Measurements from ENCODE around the gene AFF2.
A peak's percentile ranks its signal among the peaks of the same experiment; 100 is the strongest.

The AFF2 gene

GRCh38 chrX:148647651-148648050 is 147.2 kb downstream of the AFF2 start:
- Histone ChIP-seq H3K4me3 (ENCODE audit: low read depth in 1 of 2, low read length in 1 of 2) (peak overlapping the region; percentile 50 to 55), H3K9me3 (no peaks in the 10 kb centered on the region), H3K27me3 (no peaks in the 10 kb centered on the region), H3K27ac (peak overlapping the region; percentile 93), H3K36me3 (no peaks in the 10 kb centered on the region), H3K4me1 (ENCODE audit: control insufficient read depth in 1 of 2, insufficient read depth in 1 of 2, low read depth in 1 of 2, low read length in 1 of 2) (peaks cover 53 to 67% of the 10 kb centered on the region in 2 experiments)
- no peak for TF ChIP-seq CTCF (IDR thresholded peaks at IDR 0.05)

- H3K9me3 ChIP-seq = no peaks in the 10 kb centered on the region
- no peak for TF ChIP-seq CTCF (IDR thresholded peaks at IDR 0.05)
- no peaks in the 10 kb centered on the region for H3K27me3 ChIP-seq
- H3K36me3 ChIP-seq = no peaks in the 10 kb centered on the region
- no peak overlapping the region for H3K4me3 ChIP-seq (ENCODE audit: low read depth in 1 of 2, low read length in 1 of 2)
- H3K4me1 ChIP-seq (ENCODE audit: control insufficient read depth in 1 of 2, insufficient read depth in 1 of 2, low read depth in 1 of 2, low read length in 1 of 2) = peaks cover 58 to 69% of the 10 kb centered on the region in 2 experiments
- H3K27ac ChIP-seq = peak overlapping the region; percentile 93
Measured at GRCh38 chrX:148649145-148649795, 148.9 kb downstream of the AFF2 start.

- peaks cover 26 to 28% of the 10 kb centered on the region in 2 experiments for H3K4me1 ChIP-seq (ENCODE audit: control insufficient read depth in 1 of 2, insufficient read depth in 1 of 2, low read depth in 1 of 2, low read length in 1 of 2)
- H3K9me3 ChIP-seq = no peaks in the 10 kb centered on the region
Measured at GRCh38 chrX:148658115-148658730, 157.8 kb downstream of the AFF2 start.

GRCh38 chrX:148659481-148659880 is 159.1 kb downstream of the AFF2 start:
- Histone ChIP-seq H3K4me3 (ENCODE audit: low read depth in 1 of 2, low read length in 1 of 2) (no peak overlapping the region), H3K27me3 (no peaks in the 10 kb centered on the region), H3K9me3 (no peaks in the 10 kb centered on the region), H3K36me3 (no peaks in the 10 kb centered on the region), H3K27ac (no peak overlapping the region), H3K4me1 (ENCODE audit: control insufficient read depth in 1 of 2, insufficient read depth in 1 of 2, low read depth in 1 of 2, low read length in 1 of 2) (peaks cover 14 to 17% of the 10 kb centered on the region in 2 experiments)
- TF ChIP-seq CTCF (IDR thresholded peaks at IDR 0.05) = no peak

More at GRCh38 chrX:148658115-148658730, 157.8 kb downstream of the AFF2 start:
- no peak for TF ChIP-seq CTCF (IDR thresholded peaks at IDR 0.05)
- Histone ChIP-seq H3K4me3 (ENCODE audit: low read depth in 1 of 2, low read length in 1 of 2) (no peak overlapping the region), H3K27ac (peak overlapping the region; percentile 63), H3K36me3 (no peaks in the 10 kb centered on the region), H3K27me3 (no peaks in the 10 kb centered on the region)

- Histone ChIP-seq H3K27me3 (no peaks in the 10 kb centered on the region), H3K4me3 (ENCODE audit: low read depth in 1 of 2, low read length in 1 of 2) (no peak overlapping the region), H3K36me3 (no peaks in the 10 kb centered on the region), H3K27ac (no peak overlapping the region), H3K9me3 (no peaks in the 10 kb centered on the region), H3K4me1 (ENCODE audit: control insufficient read depth in 1 of 2, insufficient read depth in 1 of 2, low read depth in 1 of 2, low read length in 1 of 2) (peaks cover 11 to 14% of the 10 kb centered on the region in 2 experiments)
- TF ChIP-seq CTCF (IDR thresholded peaks at IDR 0.05) = no peak
Measured at GRCh38 chrX:148661035-148661434, 160.6 kb downstream of the AFF2 start.
